ENCODE results near the gene RAB6B.
"Not testable (repeated sequence)": the region's sequence is repeated elsewhere in the genome, so short reads cannot be mapped to it uniquely, and the experiment has no call there.

Gene RAB6B

DNA sequence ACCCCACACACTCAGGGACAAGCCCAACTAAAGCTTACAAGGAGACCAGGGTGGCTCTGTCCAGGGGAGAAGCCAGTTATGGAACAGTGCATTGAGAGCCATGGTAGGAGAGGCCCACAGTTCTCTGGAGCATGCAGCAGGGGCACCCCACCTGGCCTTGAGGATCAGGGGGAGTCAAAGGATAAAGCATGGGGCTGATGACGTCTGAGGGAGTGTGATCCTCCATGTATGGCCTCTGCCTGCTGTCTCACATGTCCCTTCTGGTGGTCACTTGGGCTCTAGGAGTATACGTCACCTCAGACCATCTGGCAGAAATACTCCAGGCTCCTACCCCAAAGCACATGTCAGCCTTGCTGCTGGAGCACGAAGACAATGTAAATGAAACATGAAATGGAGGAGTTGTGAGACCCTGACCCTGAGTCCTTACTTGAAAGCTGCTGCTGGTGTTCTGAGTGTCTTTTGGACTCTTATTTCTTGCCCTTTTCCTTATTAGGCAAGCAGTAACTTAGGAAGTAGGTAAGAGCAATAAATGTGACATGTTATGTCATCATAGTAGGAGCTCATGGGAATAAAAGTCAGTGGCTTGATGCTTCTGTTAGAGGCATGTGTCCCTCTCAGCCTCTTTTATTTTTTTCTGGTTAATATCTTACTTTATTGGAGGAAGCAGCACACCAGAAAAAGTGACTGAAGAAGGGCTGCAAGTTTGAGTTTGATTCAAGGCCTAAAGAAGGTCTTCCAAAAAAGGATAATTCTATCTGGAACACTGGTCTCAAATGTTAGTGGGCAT, 74.6 kb downstream of the RAB6B start:
- DNase-seq (ENCODE audit: low spot score): no peak

GRCh38 chr3:133820129-133820528, 75.6 kb downstream of the RAB6B start:
- DNase-seq (ENCODE audit: low spot score): no peak

DNA sequence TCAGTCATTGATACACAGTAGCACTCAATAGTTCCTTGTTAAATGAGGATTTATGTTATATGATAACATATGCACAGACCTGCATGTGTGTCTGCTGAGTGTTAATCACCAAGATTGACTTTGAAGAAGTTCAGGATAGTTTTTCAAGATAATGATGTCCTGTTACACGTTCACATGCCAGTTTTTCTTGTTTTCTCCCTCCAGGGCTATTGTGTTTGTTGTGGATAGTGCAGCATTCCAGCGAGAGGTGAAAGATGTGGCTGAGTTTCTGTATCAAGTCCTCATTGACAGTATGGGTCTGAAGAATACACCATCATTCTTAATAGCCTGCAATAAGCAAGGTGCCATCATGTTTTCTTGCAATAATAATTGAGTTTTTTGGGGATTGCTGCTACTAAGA, 80.3 kb downstream of the RAB6B start:
- no peak for DNase-seq (ENCODE audit: low spot score)

DNA sequence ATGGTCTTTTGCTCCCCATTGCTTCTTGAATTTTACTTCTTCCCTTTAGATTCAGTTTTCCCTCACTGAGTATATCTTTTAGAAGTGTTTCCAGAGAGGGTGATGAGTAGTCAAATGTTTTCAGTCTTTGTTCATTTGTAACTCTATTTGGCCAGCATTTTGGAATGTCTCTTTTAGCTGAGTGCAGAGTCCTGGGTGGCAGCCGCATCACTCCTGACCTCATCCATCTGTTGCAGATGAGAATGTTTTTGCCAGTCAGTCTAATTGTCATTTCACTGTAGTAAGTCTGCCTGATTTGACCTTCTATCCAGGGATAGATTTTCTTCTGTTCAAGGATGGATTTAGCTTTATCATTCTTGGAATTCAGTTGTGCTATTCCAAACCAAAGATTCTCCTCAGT, 82.8 kb downstream of the RAB6B start:
- no peak for DNase-seq (ENCODE audit: low spot score)

- DNase-seq (ENCODE audit: low spot score): peak; percentile 94
Measured at GRCh38 chr3:133805702-133806475, 89.8 kb downstream of the RAB6B start, which contains the start of gene SRPRB. Gene SRPRB, plus strand, starts transcription at chr3:133805815. Its CDS starts 34 bp downstream, at chr3:133805849.

DNA sequence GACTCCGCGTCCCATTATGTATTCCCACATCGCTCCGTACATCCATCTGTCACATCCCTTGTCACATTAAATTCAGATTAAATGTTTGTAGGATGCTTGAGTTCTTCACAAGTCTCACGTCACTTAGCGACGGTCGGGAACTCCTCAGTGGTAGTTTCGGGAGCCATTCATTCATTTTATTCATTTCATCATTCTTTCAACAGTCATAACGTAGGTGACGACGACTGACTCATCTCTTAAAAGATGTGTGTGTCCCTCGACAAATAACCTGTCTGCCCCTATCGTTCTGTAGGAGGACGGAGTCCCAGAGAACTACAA, 90.3 kb downstream of the RAB6B start:
- DNase-seq (ENCODE audit: low spot score): no peak

DNA sequence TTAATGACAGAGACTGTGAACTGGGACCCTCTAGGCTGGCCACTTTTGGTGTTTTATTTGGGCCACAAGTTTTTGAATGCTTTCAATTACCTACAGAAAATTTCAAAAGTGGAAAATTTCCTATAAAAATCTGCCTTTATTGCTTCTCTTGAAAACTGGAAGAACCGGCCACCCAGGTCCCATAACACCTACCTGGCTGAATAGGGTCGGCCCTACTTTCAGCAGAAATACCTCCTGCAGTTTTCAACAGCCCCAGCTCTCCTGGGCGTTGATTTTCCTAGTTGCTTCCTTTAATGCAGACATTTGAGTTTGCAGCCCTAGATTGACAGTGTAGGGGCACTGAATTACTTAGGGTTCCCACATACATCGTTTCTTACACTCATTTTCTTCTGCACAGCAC, 90.8 kb downstream of the RAB6B start:
- DNase-seq (ENCODE audit: low spot score): no peak

GRCh38 chr3:133803469-133803868, 92.2 kb downstream of the RAB6B start:
- DNase-seq (ENCODE audit: low spot score): no peak

- no peak for DNase-seq (ENCODE audit: low spot score)
Measured at GRCh38 chr3:133799794-133800585, 95.7 kb downstream of the RAB6B start.

DNA sequence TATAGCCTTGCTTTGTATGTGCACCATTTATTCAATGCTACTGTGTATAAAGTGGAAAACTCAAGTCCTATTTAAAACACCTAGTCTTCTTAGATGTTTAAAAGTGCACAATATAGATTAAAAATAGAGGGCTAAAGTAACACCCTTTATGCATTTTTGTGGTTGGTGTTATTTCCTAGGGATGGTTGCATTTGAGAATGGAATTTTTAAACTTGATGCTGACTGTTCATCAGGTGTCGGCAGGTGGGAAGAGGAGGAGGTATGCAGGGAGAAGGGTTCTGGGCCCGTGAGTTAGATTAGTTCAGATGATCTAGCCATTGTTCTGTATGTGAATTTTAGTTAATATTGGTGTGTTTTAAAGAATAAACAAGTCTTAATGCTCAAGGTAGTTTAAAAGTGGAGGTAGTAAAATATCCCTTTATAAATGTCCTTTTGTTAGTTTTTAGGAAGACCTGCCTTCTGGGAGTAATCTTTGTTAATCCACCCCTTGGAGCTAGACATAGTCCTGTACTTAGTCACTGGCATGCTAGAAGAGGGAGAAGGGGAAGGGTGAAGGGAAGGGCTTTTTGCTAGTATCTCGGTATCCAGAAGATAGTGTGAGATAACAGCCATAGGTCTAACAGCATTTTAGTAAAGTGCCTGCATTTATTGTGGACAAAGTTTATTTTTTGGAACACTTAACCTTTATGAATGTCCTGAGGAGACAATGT, 98.1 kb downstream of the RAB6B start:
- DNase-seq (ENCODE audit: low spot score): no peak

GRCh38 chr3:133792171-133792763, 103.4 kb downstream of the RAB6B start:
- DNase-seq (ENCODE audit: low spot score): peak; percentile 9

GRCh38 chr3:133788024-133788423, 107.7 kb downstream of the RAB6B start:
- DNase-seq (ENCODE audit: low spot score): no peak

DNA sequence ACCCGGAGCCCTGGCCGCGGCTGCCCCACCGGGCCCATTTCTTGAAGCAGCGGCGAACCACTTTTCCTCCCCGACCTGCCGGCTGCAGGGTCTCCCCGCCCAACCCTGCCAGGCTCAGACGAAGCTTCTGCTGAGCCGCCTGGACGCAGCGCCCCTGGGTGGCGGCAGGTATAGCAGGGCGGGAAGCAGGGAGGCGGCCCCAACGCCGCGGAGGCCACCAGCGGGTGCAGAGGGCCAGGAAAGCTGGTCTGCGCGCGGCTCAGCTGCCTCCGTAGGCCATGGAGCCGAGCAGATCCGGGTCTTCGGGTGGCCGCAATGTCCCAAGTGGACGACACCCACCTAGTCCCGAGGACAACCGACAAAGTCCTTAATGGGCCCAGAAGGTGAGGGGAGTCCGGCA, 111.9 kb downstream of the RAB6B start:
- no peak for DNase-seq (ENCODE audit: low spot score)

DNA sequence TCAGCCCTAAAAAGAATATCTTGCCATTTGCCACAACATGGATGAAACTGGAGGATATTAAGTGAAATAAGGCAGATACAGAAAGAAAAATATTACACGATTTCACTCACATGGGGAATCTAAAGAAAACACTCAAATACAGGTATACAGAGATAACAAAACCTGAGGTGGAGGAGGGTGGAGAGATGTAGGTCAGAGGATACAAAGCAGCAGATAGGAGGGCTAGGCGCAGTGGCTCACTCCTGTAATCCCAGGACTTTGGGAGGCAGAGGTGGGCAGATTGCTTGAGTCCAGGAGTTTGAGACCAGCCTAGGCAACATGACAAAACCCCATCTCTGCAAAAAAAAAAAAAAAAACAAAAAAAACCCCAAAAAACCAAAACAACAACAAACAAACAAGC, 113.2 kb downstream of the RAB6B start:
- no peak for DNase-seq (ENCODE audit: low spot score)

- DNase-seq (ENCODE audit: low spot score): no peak
Measured at GRCh38 chr3:133781570-133781969, 114.1 kb downstream of the RAB6B start.

DNA sequence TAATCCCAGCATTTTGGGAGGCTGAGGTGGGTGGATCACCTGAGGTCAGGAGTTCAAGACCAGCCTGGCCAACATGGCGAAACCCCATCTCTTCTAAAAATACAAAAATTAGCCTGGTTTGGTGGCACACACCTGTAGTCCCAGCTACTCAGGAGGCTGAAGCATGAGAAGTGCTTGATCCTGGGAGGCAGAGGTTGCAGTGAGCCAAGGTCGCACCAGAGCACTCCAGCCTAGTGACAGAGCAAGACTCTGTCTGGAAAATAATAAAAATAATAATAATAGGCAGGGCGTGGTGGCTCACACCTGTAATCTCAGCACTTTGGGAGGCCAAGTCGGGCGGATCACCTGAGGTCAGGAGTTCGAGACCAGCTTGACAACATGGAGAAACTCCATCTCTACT, 114.9 kb downstream of the RAB6B start:
- DNase-seq (ENCODE audit: low spot score): not testable (repeated sequence)

GRCh38 chr3:133779626-133780203, 116.0 kb downstream of the RAB6B start:
- no peak for DNase-seq (ENCODE audit: low spot score)

- DNase-seq (ENCODE audit: low spot score): no peak
Measured at GRCh38 chr3:133777807-133778568, 117.7 kb downstream of the RAB6B start.

GRCh38 chr3:133776794-133777438, 118.8 kb downstream of the RAB6B start:
- no peak for DNase-seq (ENCODE audit: low spot score)

DNA sequence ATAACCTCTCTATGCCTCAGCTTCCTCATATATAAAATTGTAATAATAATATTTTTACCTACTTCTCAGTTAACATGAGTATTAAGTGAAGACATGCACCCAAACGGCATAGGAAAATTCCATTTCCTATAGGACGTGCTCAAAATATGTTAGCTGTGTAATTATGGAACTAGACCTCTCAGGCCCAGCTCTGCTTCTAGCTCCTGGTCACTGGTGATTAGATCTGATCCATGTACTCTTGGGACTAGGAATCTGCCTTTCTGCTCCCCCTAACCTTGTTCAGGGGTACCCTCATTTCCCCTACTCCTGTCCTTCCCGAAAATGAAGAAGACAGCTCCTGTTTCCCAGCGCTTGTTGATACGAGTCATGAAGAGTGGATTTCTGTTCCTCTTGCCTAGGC, 119.8 kb downstream of the RAB6B start:
- DNase-seq (ENCODE audit: low spot score): no peak
